GM21360 (cell line): Measurements from ENCODE around the gene TMEM175.
"Not testable (repeated sequence)": the region's sequence is repeated elsewhere in the genome, so short reads cannot be mapped to it uniquely, and the experiment has no call there.

ENCODE experiments used
- ATAC-seq: cut with Tn5 transposase; IDR thresholded peaks from one replicate; pipeline ENCODE4 v1.9.1; 2021; ENCODE audit warnings: mild to moderate bottlenecking, moderate library complexity; ENCODE audit not compliant: unreplicated experiment

The TMEM175 gene

DNA sequence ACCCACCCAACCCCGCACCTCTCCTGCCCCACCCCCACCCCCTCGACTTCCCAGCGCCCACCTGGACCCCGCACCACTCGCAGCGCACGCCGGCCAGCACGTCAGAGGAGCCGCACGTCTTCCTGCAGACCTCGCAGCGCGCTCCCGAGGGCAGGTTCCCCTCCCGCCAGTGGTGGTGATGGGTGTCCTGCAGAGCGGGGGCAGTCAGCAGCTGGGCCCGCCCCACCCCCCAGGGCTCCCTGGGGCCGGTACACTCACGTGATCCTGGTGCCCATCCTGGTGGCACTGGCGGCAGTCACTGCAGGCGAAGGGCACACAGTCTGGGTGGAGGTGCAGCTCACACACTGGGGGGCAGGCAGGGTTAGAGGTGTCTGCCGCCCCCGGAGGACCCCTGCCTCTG, 36.0 kb downstream of the TMEM175 start:
- no peak for ATAC-seq

DNA sequence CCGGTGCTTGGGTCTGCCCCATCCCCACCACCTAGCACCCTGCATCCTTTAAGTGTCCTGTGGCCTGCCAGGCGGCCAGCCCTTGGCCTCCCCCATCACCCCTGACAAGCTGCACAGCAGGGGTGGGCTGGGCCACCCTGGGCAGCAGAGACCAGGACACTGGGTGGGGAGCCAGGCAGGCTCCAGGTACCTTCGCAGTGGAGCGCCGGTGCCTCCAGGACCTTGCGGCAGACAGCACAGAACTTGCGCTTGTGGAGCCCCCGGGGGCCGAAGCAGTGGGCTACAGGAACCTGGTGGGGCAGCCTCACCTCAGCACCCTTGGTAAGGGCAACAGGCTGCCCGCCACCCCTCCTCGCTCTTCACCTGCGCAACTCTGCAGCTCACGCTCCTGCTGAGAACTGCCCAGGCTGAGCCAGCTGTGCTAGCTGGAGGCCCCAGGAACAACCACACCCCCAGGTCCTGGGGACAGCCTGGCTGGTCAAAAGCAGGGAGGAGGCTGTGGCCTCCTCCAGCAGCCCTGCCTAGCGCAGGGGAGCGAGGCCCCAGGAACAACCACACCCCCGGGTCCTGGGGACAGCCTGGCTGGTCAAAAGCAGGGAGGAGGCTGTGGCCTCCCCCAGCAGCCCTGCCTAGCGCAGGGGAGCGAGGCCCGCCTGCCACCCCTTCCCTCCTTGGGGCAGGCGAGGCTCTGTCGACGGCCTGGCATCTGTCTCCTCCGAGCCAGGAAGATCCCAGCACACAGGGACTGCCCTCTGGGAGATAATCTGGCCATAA, 36.5 kb downstream of the TMEM175 start:
- no peak for ATAC-seq

- no peak for ATAC-seq
Measured at GRCh38 chr4:970046-970745, 37.9 kb downstream of the TMEM175 start.

DNA sequence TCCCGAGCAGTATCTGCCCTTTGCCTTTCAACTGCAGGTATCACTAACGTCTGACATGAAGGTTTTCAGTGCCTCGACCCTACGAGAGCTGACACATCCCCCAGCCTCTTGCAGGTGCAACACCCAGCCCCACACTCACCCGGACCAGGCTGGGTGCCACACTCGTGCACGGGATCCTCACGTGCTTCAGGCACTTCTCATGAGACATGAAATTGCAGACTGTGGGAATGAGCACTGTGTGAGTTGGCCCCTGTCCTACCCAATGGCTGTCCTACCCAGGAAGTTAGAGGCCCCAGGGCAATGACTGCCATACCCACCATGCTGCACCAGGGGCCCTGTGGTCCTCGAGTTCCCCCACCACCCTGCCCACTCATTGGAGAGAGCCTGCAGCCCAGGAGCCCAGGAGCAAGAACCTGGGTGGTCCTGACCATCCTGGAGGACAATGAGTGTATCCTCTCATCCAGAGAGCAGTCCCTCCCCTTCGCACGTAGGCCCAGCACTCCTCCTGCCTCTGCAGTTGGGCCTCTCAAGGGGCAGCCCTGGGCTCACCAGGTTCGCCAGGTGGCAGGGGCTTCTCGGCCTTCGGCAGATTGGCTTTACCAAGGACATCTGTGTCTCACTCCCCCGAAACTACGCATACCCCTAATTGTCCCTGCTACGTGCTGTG, 38.7 kb downstream of the TMEM175 start:
- ATAC-seq = no peak

DNA sequence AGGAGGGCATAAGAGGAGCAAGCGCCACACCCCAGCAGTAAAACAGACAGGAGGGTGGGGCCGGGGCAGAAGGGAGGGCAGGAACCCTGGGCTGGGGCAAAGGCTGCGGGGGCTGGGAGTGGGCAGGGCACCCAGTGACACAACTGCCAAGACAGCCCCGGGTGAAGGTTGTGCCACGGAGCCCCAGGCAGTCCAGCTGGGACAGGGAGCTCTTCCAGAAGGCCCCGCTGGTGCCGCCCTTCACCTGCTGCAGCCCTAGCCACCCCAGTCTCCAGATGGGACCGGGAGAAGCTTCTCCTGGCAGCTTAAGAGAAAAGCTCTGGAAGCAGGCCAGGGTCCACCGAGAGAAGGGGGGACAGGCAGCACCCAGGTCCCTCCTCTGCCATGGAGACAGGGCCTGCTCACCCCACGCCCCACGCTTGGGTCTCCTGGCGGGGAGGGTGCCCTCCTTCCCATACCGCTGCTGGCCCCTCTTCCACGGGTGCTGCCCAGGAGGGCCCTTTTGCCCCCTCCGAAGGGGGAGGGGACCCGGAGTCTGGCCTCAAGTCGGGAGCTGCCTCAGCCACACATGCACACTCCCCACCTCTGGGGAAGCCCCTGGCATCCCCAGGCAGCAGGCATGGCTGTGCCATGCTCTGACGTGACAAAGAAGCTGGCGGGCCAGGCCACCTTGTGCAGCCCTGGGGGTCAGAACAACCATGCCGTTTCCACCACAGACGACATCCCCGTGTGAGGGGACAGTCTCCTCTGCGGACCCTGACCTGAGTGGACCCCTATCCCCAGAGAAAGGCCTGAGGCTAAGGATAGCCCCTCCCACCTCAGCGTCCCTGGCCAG, 39.6 kb downstream of the TMEM175 start:
- ATAC-seq = no peak

DNA sequence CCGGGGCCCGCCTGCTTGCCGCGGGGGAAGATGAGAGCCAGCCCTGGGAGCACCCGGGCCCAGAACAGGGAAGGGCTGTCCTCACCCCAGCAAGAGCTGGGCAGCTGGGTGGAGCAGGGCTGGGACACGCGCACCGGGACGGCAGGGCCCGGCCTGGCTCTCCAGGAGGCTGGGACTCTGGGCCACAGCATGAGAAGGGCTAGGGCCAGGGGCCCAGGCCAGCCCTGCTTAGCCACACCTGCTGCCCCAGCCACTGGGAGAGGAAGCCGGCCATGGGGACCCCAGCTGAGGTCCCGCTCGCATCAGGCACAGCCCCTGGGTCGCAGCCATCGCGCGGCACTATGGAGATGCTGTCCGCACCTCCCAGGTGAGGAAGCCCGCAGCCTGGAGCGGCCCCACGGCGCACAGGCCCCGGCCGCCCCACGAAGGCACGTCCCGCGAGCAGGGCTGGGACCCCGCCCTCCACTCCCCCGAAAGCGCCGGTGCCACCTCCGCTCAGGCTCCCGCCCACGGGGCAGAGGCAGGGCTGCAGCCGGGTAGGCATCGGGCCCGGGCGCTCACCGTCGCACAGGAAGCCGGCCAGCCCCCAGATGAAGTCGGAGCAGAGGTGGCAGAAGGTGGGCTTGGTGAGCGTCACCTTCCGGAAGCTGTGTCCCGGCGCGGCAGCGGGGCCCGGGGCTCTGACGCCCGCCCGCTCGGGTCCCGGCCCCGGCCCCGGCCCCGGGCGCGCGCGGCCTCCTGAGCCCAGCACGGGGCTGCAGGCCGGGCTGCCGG, 40.6 kb downstream of the TMEM175 start:
- ATAC-seq = peak; percentile 38

DNA sequence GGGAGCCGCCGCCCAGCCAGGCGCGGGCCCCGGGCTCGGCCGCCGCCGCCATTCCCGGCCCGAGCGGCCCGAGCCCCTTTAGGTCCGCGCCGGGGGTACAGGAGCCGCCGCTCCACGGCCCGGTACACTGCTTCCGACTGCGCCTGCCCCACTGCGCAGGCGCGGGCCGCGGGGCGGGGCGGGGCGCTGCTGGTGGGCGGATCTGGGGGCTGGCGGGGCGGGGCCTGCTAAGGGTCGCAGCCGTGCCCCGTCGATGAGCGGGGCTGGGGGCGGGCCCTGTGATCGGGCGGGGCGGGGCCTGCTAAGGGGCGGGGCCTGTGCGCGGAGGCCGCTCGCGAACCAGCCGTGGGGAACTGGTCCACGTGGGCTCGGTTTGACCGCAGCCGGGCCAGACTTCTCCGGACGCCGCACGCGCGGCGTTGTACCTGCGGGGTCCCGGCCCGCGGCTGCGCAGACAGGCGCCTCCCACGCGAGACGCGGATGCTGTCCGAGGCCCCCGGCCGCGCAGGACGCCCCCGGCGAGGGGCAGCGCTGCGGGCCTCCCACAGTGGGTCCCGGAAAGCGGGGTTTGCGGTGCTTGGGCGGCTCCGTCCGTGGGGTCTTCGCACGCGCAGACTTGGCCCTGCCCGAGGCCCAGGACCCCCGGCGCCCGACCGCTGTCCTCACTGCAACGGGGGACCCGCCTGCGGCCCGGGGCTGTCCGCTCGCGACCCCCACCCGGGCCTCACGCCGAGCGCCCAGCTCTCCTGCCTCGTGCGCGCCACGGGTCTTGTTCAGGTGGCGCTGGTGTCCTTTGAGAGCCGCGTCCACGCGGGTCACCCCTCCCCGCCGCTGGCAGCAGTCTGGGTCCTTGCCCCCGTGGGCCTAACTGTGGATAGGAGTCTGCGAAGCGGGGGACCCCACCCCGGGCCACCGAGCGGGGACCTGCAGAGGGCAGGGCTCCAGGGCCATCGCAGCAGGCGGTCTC, 41.5 kb downstream of the TMEM175 start, which contains the start of gene DGKQ:
Gene DGKQ (minus strand): TSS at position 139 of the 967 bp plus-strand sequence. CDS start 87 bp downstream, at position 52.
- peak; percentile 71 for ATAC-seq

DNA sequence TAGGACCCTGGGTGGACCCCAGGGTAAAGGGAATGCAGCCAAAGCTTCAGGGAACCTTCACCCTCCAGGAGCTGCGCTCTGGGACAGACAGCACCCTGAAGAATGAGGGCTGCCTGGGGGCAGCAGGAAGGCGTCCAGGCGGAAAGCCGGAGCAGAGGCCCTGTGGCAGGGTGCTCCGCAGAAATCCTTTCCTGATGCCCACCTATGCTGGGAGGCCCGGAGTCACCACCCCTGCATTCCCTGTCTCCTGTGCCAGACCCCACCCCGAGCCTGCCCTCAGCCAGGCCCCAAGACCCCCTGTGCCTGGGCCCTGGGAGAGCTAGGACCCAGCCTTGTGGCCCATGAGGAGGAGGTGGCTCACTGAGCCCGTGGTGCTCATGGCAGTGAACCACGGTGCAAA, 42.4 kb downstream of the TMEM175 start:
- ATAC-seq = no peak

DNA sequence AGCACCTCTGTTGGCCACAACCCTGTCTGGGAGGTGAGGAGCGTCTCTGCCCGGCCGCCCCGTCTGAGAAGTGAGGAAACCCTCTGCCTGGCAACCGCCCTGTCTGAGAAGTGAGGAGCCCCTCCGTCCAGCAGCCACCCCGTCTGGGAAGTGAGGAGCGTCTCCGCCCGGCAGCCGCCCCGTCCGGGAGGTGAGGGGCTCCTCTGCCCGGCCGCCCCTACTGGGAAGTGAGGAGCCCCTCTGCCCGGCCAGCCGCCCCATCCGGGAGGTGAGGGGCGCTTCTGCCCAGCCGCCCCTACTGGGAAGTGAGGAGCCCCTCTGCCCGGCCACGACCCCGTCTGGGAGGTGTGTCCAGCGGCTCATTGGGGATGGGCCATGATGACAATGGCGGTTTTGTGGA, 43.8 kb downstream of the TMEM175 start:
- ATAC-seq = not testable (repeated sequence)

- no peak for ATAC-seq
Measured at GRCh38 chr4:978957-979701, 46.9 kb downstream of the TMEM175 start.

- ATAC-seq = no peak
Measured at GRCh38 chr4:982291-982690, 50.0 kb downstream of the TMEM175 start.

- ATAC-seq = no peak
Measured at GRCh38 chr4:982814-983213, 50.6 kb downstream of the TMEM175 start.

- ATAC-seq = no peak
Measured at GRCh38 chr4:984336-985054, 52.2 kb downstream of the TMEM175 start.

GRCh38 chr4:985123-985830, 53.0 kb downstream of the TMEM175 start:
- ATAC-seq = no peak

DNA sequence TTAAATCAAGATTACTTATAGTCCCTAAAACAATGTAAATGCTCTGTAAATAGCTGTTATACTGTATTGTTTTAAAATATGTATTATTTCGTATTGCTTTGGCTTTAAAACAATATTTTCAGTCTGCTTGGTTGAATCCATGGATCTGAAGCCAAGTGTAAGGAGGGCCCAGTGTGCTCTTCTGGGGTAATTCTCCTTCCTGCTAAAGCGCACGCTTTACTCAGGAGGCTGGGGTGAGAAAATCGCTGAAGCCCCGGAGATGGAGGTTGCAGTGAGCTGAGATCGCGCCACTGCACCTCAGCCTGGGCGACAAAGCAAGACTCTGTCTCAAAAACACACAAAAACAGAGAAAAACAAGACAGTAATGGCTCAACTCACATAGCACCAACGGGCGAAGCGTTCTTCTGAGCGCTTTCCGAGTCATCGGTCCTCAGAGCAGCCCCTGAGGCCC, 54.2 kb downstream of the TMEM175 start:
- ATAC-seq = no peak

GRCh38 chr4:986879-987623, 54.8 kb downstream of the TMEM175 start, which contains the start of gene IDUA:
Gene IDUA (plus strand): TSS chr4:987044. CDS start chr4:987085, 41 bp downstream.
- ATAC-seq = peak; percentile 55
